ENCODE results near the gene ORC3.
"Not testable (repeated sequence)": the region's sequence is repeated elsewhere in the genome, so short reads cannot be mapped to it uniquely, and the experiment has no call there.

ORC3 gene

GRCh38 chr6:87660226-87660911, 70.4 kb downstream of the ORC3 start:
- no peak for DNase-seq (ENCODE audit: low read depth in 2 of 2)

- no peak for DNase-seq (ENCODE audit: low read depth in 2 of 2)
Observed at GRCh38 chr6:87661016-87661415, 71.1 kb downstream of the ORC3 start.

GRCh38 chr6:87661503-87661902, 71.6 kb downstream of the ORC3 start:
- no peak for DNase-seq (ENCODE audit: low read depth in 2 of 2)

GRCh38 chr6:87663434-87663833, 73.5 kb downstream of the ORC3 start:
- DNase-seq (ENCODE audit: low read depth in 2 of 2) = no peak

- DNase-seq (ENCODE audit: low read depth in 2 of 2) = no peak
Observed at GRCh38 chr6:87664921-87665485, 75.1 kb downstream of the ORC3 start.

GRCh38 chr6:87667032-87667431, 77.1 kb downstream of the ORC3 start:
- DNase-seq (ENCODE audit: low read depth in 2 of 2) = no peak

- DNase-seq (ENCODE audit: low read depth in 2 of 2) = no peak
Observed at GRCh38 chr6:87668013-87668412, 78.1 kb downstream of the ORC3 start.

GRCh38 chr6:87669051-87669450, 79.1 kb downstream of the ORC3 start:
- no peak for DNase-seq (ENCODE audit: low read depth in 2 of 2)

- DNase-seq (ENCODE audit: low read depth in 2 of 2) = no peak
Observed at GRCh38 chr6:87670707-87671106, 80.8 kb downstream of the ORC3 start.

- DNase-seq (ENCODE audit: low read depth in 2 of 2) = no peak
Observed at GRCh38 chr6:87671555-87672029, 81.7 kb downstream of the ORC3 start.

- DNase-seq (ENCODE audit: low read depth in 2 of 2) = no peak
Observed at GRCh38 chr6:87672641-87673040, 82.7 kb downstream of the ORC3 start.

- no peak for DNase-seq (ENCODE audit: low read depth in 2 of 2)
Observed at GRCh38 chr6:87673237-87673636, 83.3 kb downstream of the ORC3 start.

GRCh38 chr6:87674290-87674689, 84.4 kb downstream of the ORC3 start:
- DNase-seq (ENCODE audit: low read depth in 2 of 2) = no peak

- DNase-seq (ENCODE audit: low read depth in 2 of 2) = no peak
Observed at GRCh38 chr6:87675004-87675681, 85.2 kb downstream of the ORC3 start.

GRCh38 chr6:87682310-87682709, 92.4 kb downstream of the ORC3 start:
- DNase-seq (ENCODE audit: low read depth in 2 of 2) = no peak

- no peak for DNase-seq (ENCODE audit: low read depth in 2 of 2)
Observed at GRCh38 chr6:87683890-87684289, 94.0 kb downstream of the ORC3 start.

- no peak for DNase-seq (ENCODE audit: low read depth in 2 of 2)
Observed at GRCh38 chr6:87684895-87685654, 95.1 kb downstream of the ORC3 start.

- not testable (repeated sequence) for DNase-seq (ENCODE audit: low read depth in 2 of 2)
Observed at GRCh38 chr6:87686636-87687205, 96.8 kb downstream of the ORC3 start.

- DNase-seq (ENCODE audit: low read depth in 2 of 2) = no peak
Observed at GRCh38 chr6:87687296-87687695, 97.4 kb downstream of the ORC3 start.

- not testable (repeated sequence) for DNase-seq (ENCODE audit: low read depth in 2 of 2)
Observed at GRCh38 chr6:87687893-87688292, 98.0 kb downstream of the ORC3 start.

GRCh38 chr6:87690441-87690840, 100.5 kb downstream of the ORC3 start:
- DNase-seq (ENCODE audit: low read depth in 2 of 2) = no peak

- DNase-seq (ENCODE audit: low read depth in 2 of 2) = no peak
Observed at GRCh38 chr6:87692086-87692485, 102.2 kb downstream of the ORC3 start.

Measured in stimulated activated CD8-positive, alpha-beta memory T cell treated with anti-CD3 and anti-CD28 coated beads, Interleukin-7, amount 100 ng/mL, for 4 hours (primary cell).